Measurements from ENCODE around the gene WDR70. TPM values are rescaled to one million over a fixed set of nuclear protein-coding genes. Genes with fewer than 3 reads are reported as not detected.

The WDR70 gene
- total RNA-seq, 1 donor from 2014 or later = 28.9 TPM

DNA sequence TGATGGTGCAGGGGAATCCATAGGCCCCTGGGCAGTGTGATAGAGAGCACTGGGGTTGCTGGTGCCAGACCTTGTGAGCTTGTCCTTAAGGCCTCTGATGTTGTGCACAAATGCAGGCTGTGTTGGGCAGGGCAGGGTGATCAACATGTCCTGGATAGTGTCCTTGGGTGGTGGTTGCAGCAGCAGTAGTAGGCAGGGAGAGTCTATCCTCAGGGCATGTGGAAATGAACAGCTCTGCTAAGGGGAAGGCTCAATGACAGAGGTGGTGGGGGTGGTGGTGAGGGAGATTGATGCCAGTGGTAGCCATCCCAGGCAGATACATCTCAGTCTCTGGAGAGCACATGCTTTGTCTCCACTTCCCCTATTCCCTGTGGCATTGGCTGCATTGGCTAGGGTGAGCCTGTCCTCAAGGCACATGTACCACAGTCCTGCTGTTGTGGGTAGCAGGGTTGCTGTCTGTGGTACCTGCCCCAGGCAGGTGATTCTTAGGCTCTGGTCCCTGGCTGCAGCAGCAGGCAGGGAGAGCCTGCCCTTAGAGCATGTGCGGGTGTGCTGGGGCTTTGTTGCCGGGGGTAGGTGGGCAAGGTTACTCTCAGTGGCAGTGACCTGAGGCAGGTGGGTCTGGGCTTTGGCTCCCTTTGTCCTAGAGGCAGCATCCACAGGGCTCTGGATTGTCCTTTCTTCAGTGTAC, 111.1 kb downstream of the WDR70 start:
- Mint-ChIP-seq H3K36me3 (ENCODE audit: low read depth, unreplicated experiment) (peaks cover 6% of the 10 kb centered on the region), H3K4me3 (ENCODE audit: unreplicated experiment) (no peak overlapping the region), H3K27ac (ENCODE audit: unreplicated experiment) (no peak overlapping the region), H3K4me1 (ENCODE audit: unreplicated experiment) (no peaks in the 10 kb centered on the region), H3K27me3 (ENCODE audit: unreplicated experiment) (peaks cover 3% of the 10 kb centered on the region), H3K9me3 (ENCODE audit: unreplicated experiment) (no peaks in the 10 kb centered on the region)
- no peak for DNase-seq (ENCODE audit: low spot score)
- TF ChIP-seq, protein P1, sequence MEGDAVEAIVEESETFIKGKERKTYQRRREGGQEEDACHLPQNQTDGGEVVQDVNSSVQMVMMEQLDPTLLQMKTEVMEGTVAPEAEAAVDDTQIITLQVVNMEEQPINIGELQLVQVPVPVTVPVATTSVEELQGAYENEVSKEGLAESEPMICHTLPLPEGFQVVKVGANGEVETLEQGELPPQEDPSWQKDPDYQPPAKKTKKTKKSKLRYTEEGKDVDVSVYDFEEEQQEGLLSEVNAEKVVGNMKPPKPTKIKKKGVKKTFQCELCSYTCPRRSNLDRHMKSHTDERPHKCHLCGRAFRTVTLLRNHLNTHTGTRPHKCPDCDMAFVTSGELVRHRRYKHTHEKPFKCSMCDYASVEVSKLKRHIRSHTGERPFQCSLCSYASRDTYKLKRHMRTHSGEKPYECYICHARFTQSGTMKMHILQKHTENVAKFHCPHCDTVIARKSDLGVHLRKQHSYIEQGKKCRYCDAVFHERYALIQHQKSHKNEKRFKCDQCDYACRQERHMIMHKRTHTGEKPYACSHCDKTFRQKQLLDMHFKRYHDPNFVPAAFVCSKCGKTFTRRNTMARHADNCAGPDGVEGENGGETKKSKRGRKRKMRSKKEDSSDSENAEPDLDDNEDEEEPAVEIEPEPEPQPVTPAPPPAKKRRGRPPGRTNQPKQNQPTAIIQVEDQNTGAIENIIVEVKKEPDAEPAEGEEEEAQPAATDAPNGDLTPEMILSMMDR (IDR thresholded peaks at IDR 0.05; ENCODE audit: unreplicated experiment) = no peak

DNA sequence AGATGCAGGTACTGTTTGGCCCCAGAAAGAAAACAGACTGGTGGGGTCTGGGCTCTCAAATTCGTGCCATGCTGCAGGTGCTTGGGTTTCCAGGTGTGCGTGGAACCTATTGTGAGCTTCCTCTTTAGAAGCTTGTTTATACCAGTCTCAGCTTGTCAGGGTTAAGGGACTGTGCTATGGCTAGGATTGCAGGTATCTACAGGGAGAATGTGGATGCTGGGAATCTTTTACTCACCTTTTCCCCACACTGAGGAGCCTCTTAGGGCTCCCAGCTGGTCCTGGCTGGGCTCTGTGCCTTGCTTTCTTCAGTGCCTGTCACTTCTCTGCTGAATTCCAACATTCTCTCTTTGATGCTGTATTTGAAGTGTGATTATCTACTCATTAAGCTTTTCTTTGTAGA, 111.8 kb downstream of the WDR70 start:
- no peaks in the 10 kb centered on the region for H3K4me1 Mint-ChIP-seq (ENCODE audit: unreplicated experiment)
- TF ChIP-seq, protein P1 (IDR thresholded peaks at IDR 0.05; ENCODE audit: unreplicated experiment) = no peak
- H3K27me3 Mint-ChIP-seq (ENCODE audit: unreplicated experiment) = peaks cover 3% of the 10 kb centered on the region
- no peak overlapping the region for H3K27ac Mint-ChIP-seq (ENCODE audit: unreplicated experiment)
- no peak for DNase-seq (ENCODE audit: low spot score)
- no peaks in the 10 kb centered on the region for H3K9me3 Mint-ChIP-seq (ENCODE audit: unreplicated experiment)
- peaks cover 4% of the 10 kb centered on the region for H3K36me3 Mint-ChIP-seq (ENCODE audit: low read depth, unreplicated experiment)
- no peak overlapping the region for H3K4me3 Mint-ChIP-seq (ENCODE audit: unreplicated experiment)

DNA sequence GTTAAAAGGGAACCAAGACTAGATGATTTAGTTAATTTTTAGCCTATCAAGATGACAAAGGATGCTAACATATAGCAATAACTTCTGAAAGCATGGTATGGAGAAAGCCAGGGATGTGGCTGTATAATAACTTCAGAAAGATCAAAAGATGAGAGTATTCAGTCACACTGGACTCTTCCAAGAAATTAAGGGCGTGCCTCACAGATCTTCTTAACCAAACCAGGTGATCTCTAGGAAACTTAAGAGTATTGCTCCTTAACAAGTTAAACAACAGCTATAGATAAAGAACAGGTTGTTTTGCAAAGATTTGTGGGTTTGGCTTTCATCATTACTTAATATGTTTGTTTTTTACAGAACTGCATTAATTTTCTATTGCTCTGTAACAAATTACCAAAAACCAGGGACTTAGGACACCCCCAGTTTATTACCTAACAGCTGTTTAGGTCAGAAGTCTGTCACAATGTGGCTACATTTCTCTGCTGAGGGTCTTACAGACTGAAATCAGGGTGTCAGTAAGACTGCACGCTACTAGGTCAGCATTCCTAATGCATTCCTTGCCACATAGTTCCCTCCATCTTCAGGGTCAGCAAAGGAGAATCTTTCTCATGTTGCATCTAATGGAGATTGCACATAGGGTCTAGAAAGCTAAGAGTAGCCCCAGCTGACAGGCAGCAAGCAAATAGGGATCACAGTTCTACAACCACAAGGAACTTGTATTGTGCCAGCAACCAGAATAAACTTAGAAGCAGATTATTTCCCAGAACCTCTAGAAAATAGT, 113.8 kb downstream of the WDR70 start:
- H3K9me3 Mint-ChIP-seq (ENCODE audit: unreplicated experiment) = no peaks in the 10 kb centered on the region
- peaks cover 13% of the 10 kb centered on the region for H3K36me3 Mint-ChIP-seq (ENCODE audit: low read depth, unreplicated experiment)
- H3K4me1 Mint-ChIP-seq (ENCODE audit: unreplicated experiment) = no peaks in the 10 kb centered on the region
- no peak overlapping the region for H3K27ac Mint-ChIP-seq (ENCODE audit: unreplicated experiment)
- TF ChIP-seq, protein P1 (IDR thresholded peaks at IDR 0.05; ENCODE audit: unreplicated experiment) = no peak
- H3K4me3 Mint-ChIP-seq (ENCODE audit: unreplicated experiment) = no peak overlapping the region
- no peak for DNase-seq (ENCODE audit: low spot score)
- peaks cover 3% of the 10 kb centered on the region for H3K27me3 Mint-ChIP-seq (ENCODE audit: unreplicated experiment)

DNA sequence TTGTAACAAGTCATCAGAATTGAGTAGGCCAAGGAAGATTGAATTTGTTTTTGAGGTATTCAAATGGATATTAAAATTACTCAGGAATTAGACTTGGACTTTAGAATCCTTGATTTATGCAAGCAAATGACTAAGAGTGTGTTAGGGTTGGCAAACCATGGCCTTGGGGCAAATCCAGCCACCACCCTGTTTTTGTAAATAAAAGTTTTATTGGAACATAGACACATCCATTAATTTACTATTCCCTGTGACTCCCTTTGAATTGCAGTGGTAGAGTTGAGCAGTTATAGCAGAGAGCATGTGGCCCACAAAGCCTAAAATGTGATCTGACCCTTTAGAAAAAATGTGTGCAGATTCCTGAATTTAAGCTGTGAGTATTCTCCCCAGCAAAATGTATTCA, 115.6 kb downstream of the WDR70 start:
- DNase-seq (ENCODE audit: low spot score) = no peak
- Mint-ChIP-seq H3K27ac (ENCODE audit: unreplicated experiment) (no peak overlapping the region), H3K4me1 (ENCODE audit: unreplicated experiment) (no peaks in the 10 kb centered on the region), H3K9me3 (ENCODE audit: unreplicated experiment) (no peaks in the 10 kb centered on the region), H3K4me3 (ENCODE audit: unreplicated experiment) (no peak overlapping the region), H3K27me3 (ENCODE audit: unreplicated experiment) (peaks cover 2% of the 10 kb centered on the region), H3K36me3 (ENCODE audit: low read depth, unreplicated experiment) (peaks cover 9% of the 10 kb centered on the region)
- TF ChIP-seq, protein P1 (IDR thresholded peaks at IDR 0.05; ENCODE audit: unreplicated experiment) = no peak

DNA sequence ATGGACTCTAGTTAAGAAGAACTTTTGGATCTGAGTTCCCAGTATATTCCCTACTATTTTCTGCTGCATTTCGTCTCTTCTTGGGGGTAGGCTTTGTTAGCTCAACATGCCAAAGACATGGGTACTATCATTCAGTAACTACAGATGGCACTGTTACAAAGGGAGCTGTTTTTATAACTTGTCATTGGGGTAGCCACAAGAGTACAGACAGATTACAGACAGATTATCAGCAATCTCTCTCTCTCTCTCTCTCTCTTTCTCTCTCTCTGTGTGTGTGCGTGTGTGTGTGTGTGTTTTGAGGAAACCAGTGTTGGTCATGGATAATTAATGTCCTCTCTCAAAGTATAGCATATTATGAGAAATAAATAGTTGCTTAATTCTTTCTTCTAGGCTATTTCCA, 116.1 kb downstream of the WDR70 start:
- peaks cover 9% of the 10 kb centered on the region for H3K36me3 Mint-ChIP-seq (ENCODE audit: low read depth, unreplicated experiment)
- H3K27ac Mint-ChIP-seq (ENCODE audit: unreplicated experiment) = no peak overlapping the region
- H3K27me3 Mint-ChIP-seq (ENCODE audit: unreplicated experiment) = peaks cover 2% of the 10 kb centered on the region
- no peaks in the 10 kb centered on the region for H3K4me1 Mint-ChIP-seq (ENCODE audit: unreplicated experiment)
- TF ChIP-seq, protein P1 (IDR thresholded peaks at IDR 0.05; ENCODE audit: unreplicated experiment) = no peak
- H3K4me3 Mint-ChIP-seq (ENCODE audit: unreplicated experiment) = no peak overlapping the region
- no peaks in the 10 kb centered on the region for H3K9me3 Mint-ChIP-seq (ENCODE audit: unreplicated experiment)
- DNase-seq (ENCODE audit: low spot score) = no peak

Data from endothelial cell (in vitro differentiated cells).